Neural progenitor cell (in vitro differentiated cells): ENCODE measurements around the gene PTH2. TPM values are rescaled to one million over a fixed set of nuclear protein-coding genes. Genes with fewer than 3 reads are reported as not detected.

Experiments
- DNase-seq: peaks from one replicate; pipeline ENCODE4 v3.0.0-alpha.2; 2016; ENCODE audit warnings: low spot score
- H2AFZ ChIP-seq: fragments of 200-600 bp; sonication (generic); replicated peaks from 2 replicates; pipeline ENCODE4 v1.6.1; 2016; ENCODE audit warnings: antibody characterized with exemption
- H3F3A ChIP-seq: fragments of 200-600 bp; sonication (generic); 2 replicates; pipeline ENCODE4 v1.6.1; 2016; ENCODE audit warnings: antibody characterized with exemption, low read depth
- H3K27ac ChIP-seq: fragments of 200-600 bp; sonication (generic); 2 replicates; pipeline ENCODE4 v1.5.1; 2016; ENCODE audit warnings: mild to moderate bottlenecking
- H3K27me3 ChIP-seq: fragments of 200-600 bp; sonication (generic); 2 replicates; pipeline ENCODE4 v1.6.1; 2016; ENCODE audit warnings: mild to moderate bottlenecking, moderate library complexity
- H3K36me3 ChIP-seq: fragments of 200-600 bp; sonication (generic); 2 replicates; pipeline ENCODE4 v1.5.1; 2016
- H3K4me1 ChIP-seq: fragments of 200-600 bp; sonication (generic); 2 replicates; pipeline ENCODE4 v1.6.1; 2016; ENCODE audit warnings: mixed run types
- H3K4me2 ChIP-seq: fragments of 200-600 bp; sonication (generic); 2 replicates; pipeline ENCODE4 v1.6.1; 2016
- H3K4me3 ChIP-seq: fragments of 200-600 bp; sonication (generic); 2 replicates; pipeline ENCODE4 v1.5.1; 2016
- H3K79me2 ChIP-seq: fragments of 200-600 bp; sonication (generic); 2 replicates; pipeline ENCODE4 v1.6.1; 2016; ENCODE audit warnings: low read depth
- H3K9ac ChIP-seq: fragments of 200-600 bp; sonication (generic); 2 replicates; pipeline ENCODE4 v1.6.1; 2016
- H3K9me3 ChIP-seq: fragments of 200-600 bp; sonication (generic); 2 replicates; pipeline ENCODE4 v1.5.1; 2016; ENCODE audit warnings: low read depth
- H4K20me1 ChIP-seq: fragments of 200-600 bp; sonication (generic); 2 replicates; pipeline ENCODE4 v1.6.1; 2016; ENCODE audit warnings: low read depth
- H3K27ac Mint-ChIP-seq: 3 replicates; pipeline ENCODE4 v1.8.0; 2021; ENCODE audit warnings: mixed read lengths
- H3K27me3 Mint-ChIP-seq: 2 replicates; pipeline ENCODE4 v1.8.0; 2022; ENCODE audit warnings: low read depth, mild to moderate bottlenecking, inconsistent platforms, moderate library complexity, mixed read lengths; ENCODE audit not compliant: insufficient read depth
- H3K36me3 Mint-ChIP-seq: 3 replicates; pipeline ENCODE4 v1.8.0; 2021; ENCODE audit warnings: mixed read lengths
- H3K4me1 Mint-ChIP-seq: 3 replicates; pipeline ENCODE4 v1.8.0; 2021; ENCODE audit warnings: mixed read lengths
- H3K4me3 Mint-ChIP-seq: 3 replicates; pipeline ENCODE4 v1.8.0; 2021; ENCODE audit warnings: mild to moderate bottlenecking, moderate library complexity, mixed read lengths
- H3K9me3 Mint-ChIP-seq: 3 replicates; pipeline ENCODE4 v1.8.0; 2020; ENCODE audit warnings: mixed read lengths
- EZH2 ChIP-seq: fragments of 200-600 bp; sonication (generic); IDR thresholded peaks from 2 replicates; pipeline ENCODE4 v1.6.1; 2017; ENCODE audit warnings: antibody characterized with exemption, mild to moderate bottlenecking, moderate library complexity
- EZH2phosphoT487 ChIP-seq: fragments of 200-600 bp; sonication (generic); IDR thresholded peaks from 2 replicates; pipeline ENCODE4 v1.6.1; 2017; ENCODE audit warnings: antibody characterized with exemption
- total RNA-seq: library from RNA; depleted of rRNA; stranded (reverse); fragments of >200 nt; gene quantifications from 2 replicates; pipeline ENCODE4 v1.2.3, GENCODE V29; 2015; ENCODE audit warnings: low replicate concordance
- TF ChIP-seq, protein P1 (sequence below): fragments of 200-600 bp; sonication (generic); IDR thresholded peaks from 2 replicates; pipeline ENCODE4 v1.5.1; 2017; ENCODE audit warnings: antibody characterized with exemption, mild to moderate bottlenecking

The PTH2 gene
- total RNA-seq, 1 donor from 2014 or later = not detected

- Histone ChIP-seq H3K79me2 (no peaks in the 10 kb centered on the region), H3K9ac (no peak overlapping the region), H4K20me1 (peaks cover 7% of the 10 kb centered on the region), H2AFZ (no peak overlapping the region), H3K4me2 (peak overlapping the region; percentile 69), H3K4me1 (peaks cover 29% of the 10 kb centered on the region), H3K36me3 (no peaks in the 10 kb centered on the region), H3K27me3 (peaks cover 91% of the 10 kb centered on the region), H3K27ac (no peak overlapping the region), H3F3A (peaks cover 55% of the 10 kb centered on the region), H3K9me3 (no peaks in the 10 kb centered on the region), H3K4me3 (peak overlapping the region; percentile 36)
- peaks cover 52% of the 10 kb centered on the region for H3K4me1 Mint-ChIP-seq
- peak overlapping the region; percentile 82 for H3K4me3 Mint-ChIP-seq
- H3K27me3 Mint-ChIP-seq = peaks cover 86% of the 10 kb centered on the region
- H3K9me3 Mint-ChIP-seq = peaks cover 7% of the 10 kb centered on the region
- TF ChIP-seq EZH2phosphoT487 = no peak
- TF ChIP-seq, protein P1, sequence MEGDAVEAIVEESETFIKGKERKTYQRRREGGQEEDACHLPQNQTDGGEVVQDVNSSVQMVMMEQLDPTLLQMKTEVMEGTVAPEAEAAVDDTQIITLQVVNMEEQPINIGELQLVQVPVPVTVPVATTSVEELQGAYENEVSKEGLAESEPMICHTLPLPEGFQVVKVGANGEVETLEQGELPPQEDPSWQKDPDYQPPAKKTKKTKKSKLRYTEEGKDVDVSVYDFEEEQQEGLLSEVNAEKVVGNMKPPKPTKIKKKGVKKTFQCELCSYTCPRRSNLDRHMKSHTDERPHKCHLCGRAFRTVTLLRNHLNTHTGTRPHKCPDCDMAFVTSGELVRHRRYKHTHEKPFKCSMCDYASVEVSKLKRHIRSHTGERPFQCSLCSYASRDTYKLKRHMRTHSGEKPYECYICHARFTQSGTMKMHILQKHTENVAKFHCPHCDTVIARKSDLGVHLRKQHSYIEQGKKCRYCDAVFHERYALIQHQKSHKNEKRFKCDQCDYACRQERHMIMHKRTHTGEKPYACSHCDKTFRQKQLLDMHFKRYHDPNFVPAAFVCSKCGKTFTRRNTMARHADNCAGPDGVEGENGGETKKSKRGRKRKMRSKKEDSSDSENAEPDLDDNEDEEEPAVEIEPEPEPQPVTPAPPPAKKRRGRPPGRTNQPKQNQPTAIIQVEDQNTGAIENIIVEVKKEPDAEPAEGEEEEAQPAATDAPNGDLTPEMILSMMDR = peak; percentile 79
- H3K27ac Mint-ChIP-seq = no peak overlapping the region
- H3K36me3 Mint-ChIP-seq = no peaks in the 10 kb centered on the region
- peak; percentile 92 for DNase-seq
Observed at GRCh38 chr19:49422407-49423070, 702 bp downstream of the PTH2 start.

DNA sequence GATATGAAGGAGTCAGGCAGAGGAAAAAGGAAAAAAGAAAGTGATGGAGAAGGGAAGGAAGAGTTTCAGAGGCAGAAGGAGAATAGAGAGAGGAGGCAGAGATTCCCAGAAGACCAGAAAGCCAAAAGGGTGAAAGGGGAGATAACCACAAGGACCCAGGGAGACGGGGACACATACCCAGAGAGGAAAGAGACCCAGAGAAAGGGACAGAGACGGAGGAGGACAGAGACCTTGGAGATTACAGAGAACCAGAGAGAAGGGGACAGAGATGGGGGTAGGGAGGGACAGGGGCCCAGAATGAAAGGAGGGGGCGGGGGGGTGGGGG lies 1.4 kb downstream of the PTH2 start:
- Histone ChIP-seq H3K27ac (no peak overlapping the region), H4K20me1 (peaks cover 7% of the 10 kb centered on the region), H3K36me3 (no peaks in the 10 kb centered on the region), H3F3A (peaks cover 49% of the 10 kb centered on the region), H3K4me2 (no peak overlapping the region), H3K4me3 (no peak overlapping the region), H3K79me2 (no peaks in the 10 kb centered on the region), H3K4me1 (peaks cover 36% of the 10 kb centered on the region), H3K9me3 (no peaks in the 10 kb centered on the region), H3K9ac (no peak overlapping the region), H2AFZ (no peak overlapping the region), H3K27me3 (peaks cover 84% of the 10 kb centered on the region)
- H3K4me3 Mint-ChIP-seq = peak overlapping the region; percentile 27
- TF ChIP-seq EZH2 (no peak), EZH2phosphoT487 (no peak)
- TF ChIP-seq, protein P1 = no peak
- H3K27me3 Mint-ChIP-seq = peaks cover 86% of the 10 kb centered on the region
- H3K36me3 Mint-ChIP-seq = no peaks in the 10 kb centered on the region
- peaks cover 3% of the 10 kb centered on the region for H3K9me3 Mint-ChIP-seq
- H3K4me1 Mint-ChIP-seq = peaks cover 50% of the 10 kb centered on the region
- DNase-seq = no peak
- H3K27ac Mint-ChIP-seq = no peak overlapping the region

GRCh38 chr19:49421039-49421877 lies 2.0 kb downstream of the PTH2 start:
- Histone ChIP-seq H2AFZ (no peak overlapping the region), H4K20me1 (peaks cover 7% of the 10 kb centered on the region), H3K9ac (no peak overlapping the region), H3K79me2 (no peaks in the 10 kb centered on the region), H3K4me3 (no peak overlapping the region), H3K27ac (no peak overlapping the region), H3F3A (peaks cover 44% of the 10 kb centered on the region), H3K4me1 (peaks cover 36% of the 10 kb centered on the region), H3K4me2 (peak overlapping the region; percentile 2), H3K9me3 (no peaks in the 10 kb centered on the region), H3K27me3 (peaks cover 78% of the 10 kb centered on the region), H3K36me3 (no peaks in the 10 kb centered on the region)
- peak; percentile 98 for DNase-seq
- peaks cover 44% of the 10 kb centered on the region for H3K4me1 Mint-ChIP-seq
- peaks cover 84% of the 10 kb centered on the region for H3K27me3 Mint-ChIP-seq
- no peak overlapping the region for H3K27ac Mint-ChIP-seq
- H3K4me3 Mint-ChIP-seq = peak overlapping the region; percentile 27
- peak; percentile 39 for TF ChIP-seq EZH2
- TF ChIP-seq, protein P1 = no peak
- H3K36me3 Mint-ChIP-seq = no peaks in the 10 kb centered on the region
- peaks cover 2% of the 10 kb centered on the region for H3K9me3 Mint-ChIP-seq
